Stomach (tissue), 4 donors: ENCODE data around the gene CTSW.

ENCODE experiments used
- CTCF ChIP-seq, 7 experiments: fragments of 450-650 bp in 4 of 7; fragments of 200-600 bp in 3 of 7; sonication (generic) in 3 of 7; IDR thresholded peaks; one replicate each; pipeline ENCODE4 v1.5.1; 2016 to 2019; ENCODE audit warnings: antibody characterized with exemption in 7 of 7, control low read depth in 2 of 7, mild to moderate bottlenecking in 1 of 7
- POLR2A ChIP-seq, 4 donors: fragments of 450-650 bp; IDR thresholded peaks; one replicate each; pipeline ENCODE4 v1.6.1; 2016; ENCODE audit warnings: antibody characterized with exemption in 4 of 4, control low read depth in 2 of 4, mild to moderate bottlenecking in 1 of 4, moderate library complexity in 1 of 4

DNA sequence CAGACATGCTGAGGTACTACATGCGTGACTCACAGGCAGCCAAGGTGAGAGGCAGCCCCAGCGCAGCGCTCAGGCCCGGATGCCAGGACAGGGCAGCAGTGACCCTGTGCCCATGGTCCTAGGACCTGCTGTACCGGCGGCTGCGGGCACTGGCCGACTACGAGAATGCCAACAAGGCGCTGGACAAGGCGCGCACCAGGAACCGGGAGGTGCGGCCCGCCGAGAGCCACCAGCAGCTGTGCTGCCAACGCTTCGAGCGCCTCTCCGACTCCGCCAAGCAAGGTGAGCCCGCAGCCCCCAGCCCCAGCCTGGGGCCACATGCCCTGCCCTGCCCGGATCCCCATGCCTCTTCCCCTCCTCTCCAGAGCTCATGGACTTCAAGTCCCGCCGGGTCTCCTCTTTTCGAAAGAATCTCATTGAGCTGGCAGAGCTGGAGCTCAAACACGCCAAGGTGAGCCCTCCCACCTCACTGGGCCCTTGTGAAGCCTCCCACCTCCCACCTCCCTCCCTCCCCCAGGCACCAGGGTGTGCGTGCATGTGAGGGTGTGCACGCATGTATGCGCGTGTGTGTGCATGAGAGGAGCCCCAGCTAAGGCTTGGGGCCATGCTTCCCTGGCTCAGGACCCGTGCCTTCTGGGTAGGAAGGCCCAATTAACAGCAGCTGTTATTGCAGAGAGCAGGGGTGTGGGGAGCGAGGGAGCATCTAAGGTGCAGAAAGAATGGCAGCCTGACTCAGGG is 27.0 kb upstream of the CTSW start:
- TF ChIP-seq CTCF (IDR thresholded peaks at IDR 0.05) (no peak), POLR2A (IDR thresholded peaks at IDR 0.05) (no peak)
